ENCODE measurements around the gene ZNF397. TPM values are rescaled to one million over a fixed set of nuclear protein-coding genes. Genes with fewer than 3 reads are reported as not detected.

Gene ZNF397
- total and polyA plus RNA-seq, 2 donors (not counting 1 experiment from before 2014, with no cell fraction given), result 16.8 to 67.2 TPM

GRCh38 chr18:35277633-35278032 is 36.8 kb downstream of the ZNF397 start:
- Histone ChIP-seq H2AFZ (ENCODE audit: insufficient read depth, low read depth, low read length, poor library complexity, severe bottlenecking) (no peak overlapping the region), H3K9me3 (ENCODE audit: control extremely low read depth in 1 of 3, control insufficient read depth in 2 of 3, insufficient read depth in 1 of 3, low read length in 2 of 3) (peaks cover 0 to 7% (median 0%) of the 10 kb centered on the region in 3 donors), H3K36me3 (replicated peaks in 1 of 2; ENCODE audit: control extremely low read depth in 1 of 2, control insufficient read depth in 1 of 2, extremely low read depth in 1 of 2, insufficient read depth in 2 of 2, low read length in 1 of 2) (no peaks in the 10 kb centered on the region), H3K27me3 (replicated peaks in 1 of 4; ENCODE audit: control extremely low read depth in 1 of 4, control insufficient read depth in 3 of 4, insufficient read depth in 4 of 4, low read length in 3 of 4) (no peaks in the 10 kb centered on the region), H3K4me3 (ENCODE audit: control extremely low read depth in 1 of 5, extremely low read depth in 1 of 5, insufficient read depth in 1 of 5, low read depth in 2 of 5, low read length in 4 of 5) (no peak overlapping the region), H4K20me1 (ENCODE audit: control insufficient read depth, insufficient read depth, low read length, poor library complexity, severe bottlenecking) (no peaks in the 10 kb centered on the region), H3K9ac (ENCODE audit: low read length) (no peak overlapping the region), H3K79me2 (ENCODE audit: control insufficient read depth, insufficient read depth, low read length) (peaks cover 16% of the 10 kb centered on the region), H3K4me1 (ENCODE audit: control insufficient read depth in 2 of 2, insufficient read depth in 2 of 2, low read length in 2 of 2) (no peaks in the 10 kb centered on the region), H3K4me2 (replicated peaks; ENCODE audit: low read depth, low read length, poor library complexity, severe bottlenecking) (no peak overlapping the region), H3K27ac (ENCODE audit: low read length in 2 of 2) (no peak overlapping the region)
- ChIA-PET CTCF (no interaction called here), POLR2A (no interaction called here)
- Mint-ChIP-seq H3K4me3 (no peak overlapping the region), H3K9me3 (ENCODE audit: insufficient read depth) (no peaks in the 10 kb centered on the region), H3K27ac (no peak overlapping the region), H3K4me1 (no peaks in the 10 kb centered on the region), H3K27me3 (no peaks in the 10 kb centered on the region)
- intact Hi-C loops (cut with micrococcal nuclease), result no loop called here
- DNase-seq (no peak), ATAC-seq (ENCODE audit: low read depth) (no peak)
- TF ChIP-seq EZH2 (IDR thresholded peaks at IDR 0.05; ENCODE audit: borderline replicate concordance, insufficient read depth, low read depth, low read length, poor library complexity, severe bottlenecking) (no peak), CTCF (IDR thresholded peaks at IDR 0.05) (no peak)

DNA sequence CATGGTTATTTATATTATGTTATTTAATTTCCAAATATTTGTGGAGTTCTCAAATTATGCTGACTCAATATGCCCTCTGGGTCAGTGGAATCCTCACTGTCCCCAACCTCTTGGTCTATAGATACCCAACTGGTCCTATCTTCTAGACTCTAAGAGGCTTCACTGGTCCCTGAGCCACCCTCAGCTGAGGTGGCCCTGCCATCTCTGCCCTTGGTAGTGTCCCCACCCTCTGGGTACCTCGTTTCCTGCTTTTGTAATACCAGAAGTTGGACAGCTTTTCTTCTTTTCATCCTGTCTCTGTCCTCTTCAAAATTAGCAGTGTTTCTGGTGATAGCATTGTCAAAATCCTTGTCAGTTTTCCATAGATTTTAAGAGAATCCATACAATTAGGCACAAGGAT is 37.3 kb downstream of the ZNF397 start:
- POLR2A ChIA-PET, result no interaction called here
- Histone ChIP-seq H3K36me3 (replicated peaks in 1 of 2; ENCODE audit: control extremely low read depth in 1 of 2, control insufficient read depth in 1 of 2, extremely low read depth in 1 of 2, insufficient read depth in 2 of 2, low read length in 1 of 2) (peaks cover 0 to 2% of the 10 kb centered on the region in 2 experiments), H3K9me3 (ENCODE audit: control extremely low read depth in 1 of 3, control insufficient read depth in 2 of 3, insufficient read depth in 1 of 3, low read length in 2 of 3) (peaks cover 0 to 7% (median 0%) of the 10 kb centered on the region in 3 donors), H3K4me3 (ENCODE audit: control extremely low read depth in 1 of 5, extremely low read depth in 1 of 5, insufficient read depth in 1 of 5, low read depth in 2 of 5, low read length in 4 of 5) (no peak overlapping the region), H3K4me2 (replicated peaks; ENCODE audit: low read depth, low read length, poor library complexity, severe bottlenecking) (no peak overlapping the region), H3K9ac (ENCODE audit: low read length) (no peak overlapping the region), H2AFZ (ENCODE audit: insufficient read depth, low read depth, low read length, poor library complexity, severe bottlenecking) (no peak overlapping the region), H3K79me2 (ENCODE audit: control insufficient read depth, insufficient read depth, low read length) (peaks cover 20% of the 10 kb centered on the region), H3K27ac (ENCODE audit: low read length in 2 of 2) (no peak overlapping the region), H4K20me1 (ENCODE audit: control insufficient read depth, insufficient read depth, low read length, poor library complexity, severe bottlenecking) (no peaks in the 10 kb centered on the region), H3K27me3 (replicated peaks in 1 of 4; ENCODE audit: control extremely low read depth in 1 of 4, control insufficient read depth in 3 of 4, insufficient read depth in 4 of 4, low read length in 3 of 4) (no peaks in the 10 kb centered on the region), H3K4me1 (ENCODE audit: control insufficient read depth in 2 of 2, insufficient read depth in 2 of 2, low read length in 2 of 2) (no peaks in the 10 kb centered on the region)
- H3K27ac Mint-ChIP-seq, result no peak overlapping the region
- H3K4me1 Mint-ChIP-seq, result no peaks in the 10 kb centered on the region
- H3K27me3 Mint-ChIP-seq, result no peaks in the 10 kb centered on the region
- intact Hi-C loops (cut with micrococcal nuclease), result no loop called here
- CTCF ChIA-PET, result no interaction called here
- no peak overlapping the region for H3K4me3 Mint-ChIP-seq
- 100% methylated on average over 1 of the region's 1 CpG for WGBS (ENCODE audit: insufficient coverage)
- no peaks in the 10 kb centered on the region for H3K9me3 Mint-ChIP-seq (ENCODE audit: insufficient read depth)
- ATAC-seq (ENCODE audit: low read depth) (no peak), DNase-seq (no peak)
- TF ChIP-seq EZH2 (IDR thresholded peaks at IDR 0.05; ENCODE audit: borderline replicate concordance, insufficient read depth, low read depth, low read length, poor library complexity, severe bottlenecking) (no peak), CTCF (IDR thresholded peaks at IDR 0.05) (no peak)

Data from B cell (primary cell).